T-helper 1 cell treated with Interleukin-12 subunit alpha and Interleukin-12 subunit beta and Interleukin-4 antibody, amounts not matched to agents 30 ng/mL and 1 ng/mL, for 36 hours (primary cell): Measurements from ENCODE around the gene SSH2. TPM values are rescaled to one million over a fixed set of nuclear protein-coding genes. Genes with fewer than 3 reads are reported as not detected.
"Not testable (repeated sequence)": the region's sequence is repeated elsewhere in the genome, so short reads cannot be mapped to it uniquely, and the experiment has no call there.

ENCODE experiments used
- intact Hi-C: fragments of 100-400 bp; cut with micrococcal nuclease; formaldehyde crosslinking; loops from one replicate; pipeline ENCODE4 v1.15.1; 2024
- total RNA-seq: library from RNA; stranded (reverse); gene quantifications from 2 replicates; pipeline ENCODE4 v1.2.3, GENCODE V29; 2022

Gene SSH2, protein sequence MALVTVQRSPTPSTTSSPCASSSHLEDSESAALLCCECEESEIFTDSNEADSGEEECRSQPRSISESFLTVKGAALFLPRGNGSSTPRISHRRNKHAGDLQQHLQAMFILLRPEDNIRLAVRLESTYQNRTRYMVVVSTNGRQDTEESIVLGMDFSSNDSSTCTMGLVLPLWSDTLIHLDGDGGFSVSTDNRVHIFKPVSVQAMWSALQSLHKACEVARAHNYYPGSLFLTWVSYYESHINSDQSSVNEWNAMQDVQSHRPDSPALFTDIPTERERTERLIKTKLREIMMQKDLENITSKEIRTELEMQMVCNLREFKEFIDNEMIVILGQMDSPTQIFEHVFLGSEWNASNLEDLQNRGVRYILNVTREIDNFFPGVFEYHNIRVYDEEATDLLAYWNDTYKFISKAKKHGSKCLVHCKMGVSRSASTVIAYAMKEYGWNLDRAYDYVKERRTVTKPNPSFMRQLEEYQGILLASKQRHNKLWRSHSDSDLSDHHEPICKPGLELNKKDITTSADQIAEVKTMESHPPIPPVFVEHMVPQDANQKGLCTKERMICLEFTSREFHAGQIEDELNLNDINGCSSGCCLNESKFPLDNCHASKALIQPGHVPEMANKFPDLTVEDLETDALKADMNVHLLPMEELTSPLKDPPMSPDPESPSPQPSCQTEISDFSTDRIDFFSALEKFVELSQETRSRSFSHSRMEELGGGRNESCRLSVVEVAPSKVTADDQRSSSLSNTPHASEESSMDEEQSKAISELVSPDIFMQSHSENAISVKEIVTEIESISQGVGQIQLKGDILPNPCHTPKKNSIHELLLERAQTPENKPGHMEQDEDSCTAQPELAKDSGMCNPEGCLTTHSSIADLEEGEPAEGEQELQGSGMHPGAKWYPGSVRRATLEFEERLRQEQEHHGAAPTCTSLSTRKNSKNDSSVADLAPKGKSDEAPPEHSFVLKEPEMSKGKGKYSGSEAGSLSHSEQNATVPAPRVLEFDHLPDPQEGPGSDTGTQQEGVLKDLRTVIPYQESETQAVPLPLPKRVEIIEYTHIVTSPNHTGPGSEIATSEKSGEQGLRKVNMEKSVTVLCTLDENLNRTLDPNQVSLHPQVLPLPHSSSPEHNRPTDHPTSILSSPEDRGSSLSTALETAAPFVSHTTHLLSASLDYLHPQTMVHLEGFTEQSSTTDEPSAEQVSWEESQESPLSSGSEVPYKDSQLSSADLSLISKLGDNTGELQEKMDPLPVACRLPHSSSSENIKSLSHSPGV (N-terminal part only)
- total RNA-seq, result 61.3 and 64.1 TPM in 2 replicates

DNA sequence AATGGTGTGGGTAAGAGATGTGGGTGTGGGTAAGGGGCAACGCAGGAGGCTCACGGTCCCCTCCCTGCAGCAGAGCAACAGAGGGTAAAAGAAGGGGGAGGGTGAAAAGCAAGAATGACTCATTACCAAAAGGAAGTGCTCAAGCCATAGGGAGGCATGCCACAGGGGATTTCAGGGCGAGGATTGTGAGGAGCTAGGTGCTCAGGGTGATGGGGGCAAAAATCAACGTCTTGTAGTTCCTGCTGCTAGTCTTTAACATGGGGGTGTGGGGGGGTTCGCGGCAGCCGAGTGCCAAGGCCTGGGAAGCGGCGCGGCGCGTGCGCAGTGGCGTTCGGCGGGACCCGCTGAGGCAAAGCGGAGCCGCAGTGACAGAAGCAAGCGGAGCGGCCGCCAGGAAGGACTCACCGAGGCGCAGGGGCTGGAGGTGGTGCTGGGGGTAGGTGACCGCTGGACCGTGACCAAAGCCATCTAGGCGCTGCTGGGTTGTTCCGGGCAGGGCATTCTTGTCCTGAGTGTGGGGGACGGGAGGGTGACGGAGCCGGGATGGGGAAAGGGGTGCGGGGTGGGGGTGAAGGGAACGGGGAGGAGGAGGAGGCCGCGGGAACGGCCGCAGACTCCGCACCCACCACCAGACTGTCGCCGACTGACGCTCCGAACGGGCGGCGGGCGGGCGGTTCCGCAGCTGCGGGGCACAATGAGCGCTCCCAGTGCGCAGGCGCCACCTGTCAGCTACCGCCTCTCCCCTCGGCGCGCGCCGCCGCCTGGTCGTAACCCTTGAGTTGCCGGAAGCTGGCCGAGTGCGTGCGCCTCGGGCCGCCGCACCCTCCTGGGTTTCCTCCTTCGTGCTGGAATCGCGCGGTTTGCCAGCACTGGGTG lies at the start of gene SSH2:
SSH2 (minus strand) TSS at position 696 of the 876 bp plus-strand sequence; CDS start at position 468, 228 bp downstream.
- intact Hi-C loops, result loop anchor here (1.0 to 10.0 kb wide), 9 partner anchors 62 to 638 kb away; partner anchors contain the start of genes GIT1, GOSR1, NSRP1 and TAOK1

DNA sequence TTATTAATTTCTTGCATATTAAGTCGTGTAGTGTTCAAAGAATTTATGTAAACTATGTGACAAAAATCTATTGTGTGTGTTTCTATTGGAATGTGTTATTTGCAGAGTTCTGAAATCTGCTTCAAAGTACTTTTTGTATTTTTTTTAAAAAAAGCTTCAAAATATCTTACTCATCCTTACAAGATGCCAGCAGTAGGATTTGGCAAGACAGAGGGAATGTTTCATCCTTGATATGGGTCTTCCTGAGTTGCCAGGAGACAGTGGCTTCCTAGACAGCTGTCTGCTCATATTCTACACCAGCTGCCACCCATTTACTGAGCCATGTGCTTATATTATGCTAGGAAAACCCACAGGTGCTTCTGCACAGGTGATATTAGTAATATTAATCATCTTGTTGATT lies 47.8 kb upstream of the SSH2 start:
- intact Hi-C loops, result no loop called here

DNA sequence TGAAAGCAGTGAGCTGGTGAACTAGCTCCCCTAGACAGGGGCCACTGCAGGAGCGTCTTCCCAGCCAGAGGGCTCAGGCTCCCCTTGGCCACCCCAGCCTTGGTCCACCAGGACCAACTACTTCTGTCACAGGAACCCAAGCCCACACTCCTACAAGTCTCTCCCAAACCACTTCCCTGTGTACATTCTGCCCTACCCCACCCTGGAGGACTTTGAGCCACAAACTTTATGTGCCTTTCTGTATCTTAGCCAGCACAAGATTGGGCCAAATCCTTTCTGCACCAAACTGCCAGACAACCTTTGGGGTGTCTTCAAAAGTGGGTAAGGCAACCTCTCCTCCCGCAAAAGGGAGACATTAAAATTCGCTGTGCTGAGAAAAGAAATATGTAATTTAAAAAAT lies 43.0 kb upstream of the SSH2 start:
- intact Hi-C loops, result no loop called here

DNA sequence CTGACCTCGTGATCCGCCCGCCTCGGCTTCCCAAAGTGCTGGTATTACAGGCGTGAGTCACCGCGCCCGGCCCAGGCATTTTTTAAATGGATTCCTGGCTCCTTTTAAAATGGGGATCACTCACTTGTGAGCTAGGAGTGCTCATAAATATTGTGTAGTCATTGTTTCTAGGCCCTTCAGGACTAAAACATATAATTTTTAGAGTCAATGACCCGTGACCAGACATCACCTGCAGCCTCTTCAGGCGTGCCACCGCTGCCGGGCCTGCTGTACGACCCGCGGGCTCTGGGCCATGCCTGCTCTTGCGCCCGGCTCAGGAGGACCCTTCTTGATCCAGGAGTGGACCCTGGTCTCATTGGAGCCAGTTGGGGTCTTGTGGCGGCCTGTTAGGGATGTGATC lies 42.2 kb upstream of the SSH2 start:
- intact Hi-C loops, result no loop called here

DNA sequence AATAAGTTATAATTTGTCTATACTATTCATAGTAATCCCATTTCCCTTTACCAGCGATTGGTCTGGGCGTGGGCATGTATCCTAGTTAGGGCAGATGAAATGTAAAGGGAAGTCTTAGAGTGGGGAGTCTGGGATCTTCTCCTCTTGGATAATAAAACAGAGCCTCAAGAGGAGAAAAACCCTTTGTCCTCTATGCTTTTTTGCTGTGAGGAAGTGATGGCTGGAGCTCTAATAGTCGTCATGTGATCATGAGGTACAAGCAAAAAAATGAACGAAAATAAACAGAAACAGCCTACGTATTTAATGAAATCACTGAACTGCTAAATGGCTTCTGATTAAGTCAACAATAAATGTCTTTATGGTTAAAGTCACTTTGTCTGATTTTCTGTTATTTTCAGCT lies 38.2 kb upstream of the SSH2 start:
- intact Hi-C loops, result no loop called here

DNA sequence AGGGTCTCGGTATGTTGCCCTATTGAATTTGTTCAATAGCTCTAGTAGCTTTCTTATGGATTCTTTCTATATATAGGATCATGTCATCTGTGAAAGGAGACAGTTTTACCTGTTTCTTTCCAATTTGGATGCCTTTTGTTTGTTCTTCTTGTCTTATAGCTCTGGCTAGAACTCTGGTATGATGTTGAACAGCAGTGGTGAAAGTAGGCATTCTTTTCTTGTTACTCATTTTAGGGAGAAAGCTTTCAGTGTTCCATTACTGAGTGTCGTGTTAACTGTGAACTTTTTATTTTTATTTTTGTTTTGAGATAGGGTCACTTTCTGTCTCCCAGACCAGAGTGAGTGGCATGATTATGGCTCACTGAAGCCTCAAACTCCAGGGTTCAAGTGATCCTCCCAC lies 32.6 kb upstream of the SSH2 start:
- intact Hi-C loops, result no loop called here

DNA sequence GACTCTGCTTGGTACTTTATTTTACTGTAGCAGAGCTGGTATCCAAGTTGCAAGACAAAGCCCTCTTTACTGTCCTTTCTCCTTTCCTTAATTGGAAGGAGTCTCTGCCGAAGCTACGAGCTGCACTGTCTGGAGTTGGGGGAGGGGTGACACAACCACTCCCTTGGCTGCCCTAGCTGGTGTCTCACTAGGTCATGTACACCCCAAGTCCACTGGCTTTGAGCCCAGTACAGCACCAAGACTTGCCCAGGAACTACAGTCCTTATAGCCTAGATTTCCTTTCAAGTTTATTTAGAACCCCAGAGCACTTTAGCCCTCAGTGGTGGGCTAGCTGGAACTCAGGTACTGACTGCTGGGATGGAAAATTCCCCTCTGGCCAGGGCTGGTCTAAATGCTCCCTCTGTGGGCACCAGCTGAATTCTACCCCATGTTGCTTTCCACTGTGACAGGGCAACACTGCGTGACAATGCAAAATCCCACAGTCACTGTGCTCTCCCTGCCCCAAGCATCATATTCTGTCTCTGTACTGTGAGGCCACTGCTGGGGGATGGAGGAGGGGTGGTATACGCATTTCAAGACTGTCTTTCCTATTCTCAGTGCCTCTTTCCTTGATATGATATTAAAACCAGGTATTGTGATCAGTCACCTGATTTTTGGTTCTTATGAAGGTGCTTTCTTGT lies 29.8 kb upstream of the SSH2 start:
- intact Hi-C loops, result no loop called here

DNA sequence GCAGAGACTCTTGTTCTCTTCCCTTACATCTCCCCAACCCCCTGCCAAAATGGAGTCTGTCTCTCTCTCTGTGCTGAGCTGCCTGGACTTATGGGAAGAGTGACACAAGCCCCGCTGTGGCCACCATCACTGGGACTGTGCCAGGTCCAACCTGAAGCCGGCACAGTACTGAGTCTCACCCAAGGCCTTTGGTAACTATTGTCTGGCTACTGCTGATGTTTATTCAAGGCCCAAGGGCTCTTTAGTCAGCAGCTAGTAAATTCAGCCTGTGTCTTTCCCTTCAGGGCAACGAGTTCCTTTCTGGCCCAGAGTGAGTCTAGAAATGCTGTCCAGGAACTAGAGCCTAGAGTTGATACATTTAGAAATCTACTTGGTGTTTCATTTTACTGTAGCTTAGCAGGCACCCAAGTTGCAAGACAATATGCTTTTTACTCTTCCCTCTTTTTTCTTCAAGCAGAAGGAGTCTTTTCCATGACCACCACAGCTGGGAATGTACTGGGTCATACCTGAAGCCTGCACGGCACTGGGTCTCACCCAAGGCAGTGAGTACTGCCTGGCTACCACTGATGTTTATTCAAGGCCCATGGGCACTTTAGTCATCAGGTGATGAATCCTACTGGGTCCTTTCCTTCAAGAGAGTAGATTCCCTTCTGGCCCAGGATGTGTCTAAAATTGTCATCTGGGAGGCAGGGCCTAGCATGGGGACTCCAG lies 29.1 kb upstream of the SSH2 start:
- intact Hi-C loops, result no loop called here

DNA sequence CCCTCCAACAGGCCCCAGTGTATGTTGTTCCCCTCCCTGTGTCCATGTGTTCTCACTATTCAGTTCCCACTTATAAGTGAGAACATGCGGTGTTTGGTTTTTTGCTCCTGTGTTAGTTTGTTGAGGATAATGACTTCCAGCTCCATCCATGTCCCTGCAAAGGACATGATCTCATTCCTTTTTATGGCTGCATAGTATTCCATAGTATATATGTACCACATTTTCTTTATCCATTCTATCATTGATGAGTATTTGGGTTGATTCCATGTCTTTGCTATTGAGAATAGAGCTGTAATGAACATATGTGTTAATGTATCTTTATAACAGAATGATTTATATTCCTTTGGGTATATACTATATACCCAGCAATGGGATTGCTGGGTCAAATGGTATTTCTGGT lies 27.5 kb upstream of the SSH2 start:
- intact Hi-C loops, result not testable (repeated sequence)

DNA sequence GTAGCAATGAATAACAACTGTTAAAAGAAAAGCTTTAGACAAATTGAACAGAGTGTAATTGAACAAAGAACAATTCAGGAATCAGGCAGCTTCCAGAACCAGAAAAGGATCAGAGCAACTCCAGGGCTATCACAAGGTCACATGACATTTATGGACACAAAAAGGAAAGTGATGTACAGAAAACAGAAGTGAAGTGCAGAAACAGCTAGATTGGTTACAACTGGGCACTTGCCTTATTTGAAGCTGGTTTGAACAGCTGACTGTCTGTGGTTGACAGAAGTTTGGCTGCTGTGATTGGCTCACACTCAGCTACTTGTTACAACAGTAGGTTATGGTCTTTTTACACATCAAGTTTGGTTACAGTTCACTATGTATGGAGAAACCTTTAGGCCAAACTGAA lies 26.2 kb upstream of the SSH2 start:
- intact Hi-C loops, result no loop called here

DNA sequence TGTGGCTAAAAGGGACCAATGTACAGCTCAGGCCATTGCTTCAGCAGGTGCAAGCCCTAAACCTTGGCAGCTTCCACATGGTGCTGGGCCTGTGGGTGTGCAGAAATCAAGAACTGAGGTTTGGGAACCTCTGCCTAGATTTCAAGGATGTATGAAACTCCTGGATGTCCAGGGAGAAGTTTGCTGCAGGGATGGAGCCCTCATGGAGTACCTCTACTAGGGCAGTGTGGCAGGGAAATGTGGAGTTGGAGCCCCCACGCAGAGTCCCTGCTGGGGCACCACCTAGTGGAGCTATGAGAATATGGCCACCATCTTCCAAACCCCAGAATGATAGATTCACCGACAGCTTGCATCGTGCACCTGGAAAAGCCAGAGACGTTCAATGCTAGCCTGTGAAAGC lies 24.4 kb upstream of the SSH2 start:
- intact Hi-C loops, result no loop called here

DNA sequence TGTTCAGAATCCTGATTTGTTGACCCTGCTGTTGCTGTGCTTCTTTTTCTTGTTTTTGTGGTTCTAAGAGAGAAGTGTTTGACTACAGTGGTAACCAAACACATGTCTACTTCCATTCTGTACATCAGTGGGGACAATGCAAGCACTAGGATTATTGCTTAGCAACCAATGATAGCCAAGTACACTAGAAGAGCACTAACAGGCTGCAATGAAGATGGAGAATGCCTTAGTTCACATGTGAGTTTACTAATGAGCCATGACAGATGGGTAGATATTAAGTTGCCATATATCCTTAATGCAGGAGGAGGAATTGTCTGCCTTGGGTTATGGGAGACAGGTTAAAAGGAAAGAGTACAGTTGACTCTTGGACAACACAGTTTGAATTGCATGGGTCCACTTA lies 19.7 kb upstream of the SSH2 start:
- intact Hi-C loops, result no loop called here

DNA sequence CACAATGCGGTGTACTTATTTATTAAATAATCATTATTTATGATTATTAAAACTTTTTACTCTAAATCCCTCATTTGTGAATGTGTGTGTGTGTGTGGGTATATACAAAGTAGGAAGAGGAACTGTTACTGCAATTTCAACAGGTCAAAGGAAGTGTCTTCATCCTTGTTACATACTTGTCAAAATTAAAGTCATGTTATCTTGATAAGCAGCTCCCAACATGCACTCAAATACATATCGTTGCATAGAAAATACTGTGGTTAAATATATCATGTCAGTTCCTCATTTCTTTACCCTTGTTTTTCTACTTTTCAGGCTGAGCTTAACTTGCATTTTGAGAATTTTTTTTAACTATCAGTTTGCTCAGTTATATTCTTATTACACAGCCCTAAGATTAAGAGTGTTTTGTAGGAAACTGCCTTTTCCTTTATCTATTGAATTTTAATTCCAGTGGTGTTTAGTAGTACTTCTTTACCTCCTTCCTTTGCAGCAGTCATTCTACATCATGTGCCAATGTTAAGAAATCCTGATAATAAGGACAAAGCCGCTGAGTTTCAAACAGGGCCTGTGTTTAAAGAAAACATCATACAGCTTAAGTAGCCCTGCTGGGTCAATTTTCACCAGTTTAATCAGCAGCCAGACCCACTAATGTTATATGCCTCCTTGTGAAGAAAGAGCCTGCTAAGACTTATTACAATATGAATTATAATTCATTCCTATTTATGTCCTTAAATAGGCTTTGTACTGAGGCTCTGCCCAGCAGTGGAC lies 18.6 kb upstream of the SSH2 start:
- intact Hi-C loops, result no loop called here

DNA sequence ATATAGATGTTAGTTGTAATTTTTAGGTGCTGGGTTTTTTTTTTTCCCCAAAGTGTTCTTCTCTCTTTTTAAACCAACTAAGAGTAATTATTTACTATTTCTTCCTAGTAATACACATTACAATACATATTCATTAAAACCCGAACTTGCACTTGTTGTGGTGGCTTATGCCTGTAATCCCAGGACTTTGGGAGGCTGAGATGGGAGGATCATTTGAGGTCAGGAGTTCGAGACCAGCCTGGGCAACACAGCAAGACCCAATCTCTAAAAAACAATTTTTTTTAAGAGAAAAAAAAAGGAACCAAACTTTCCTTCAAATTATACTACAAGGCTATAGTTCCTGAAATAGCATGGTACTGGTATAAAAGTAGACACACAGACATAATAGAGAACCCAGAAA lies 15.3 kb upstream of the SSH2 start:
- intact Hi-C loops, result no loop called here

DNA sequence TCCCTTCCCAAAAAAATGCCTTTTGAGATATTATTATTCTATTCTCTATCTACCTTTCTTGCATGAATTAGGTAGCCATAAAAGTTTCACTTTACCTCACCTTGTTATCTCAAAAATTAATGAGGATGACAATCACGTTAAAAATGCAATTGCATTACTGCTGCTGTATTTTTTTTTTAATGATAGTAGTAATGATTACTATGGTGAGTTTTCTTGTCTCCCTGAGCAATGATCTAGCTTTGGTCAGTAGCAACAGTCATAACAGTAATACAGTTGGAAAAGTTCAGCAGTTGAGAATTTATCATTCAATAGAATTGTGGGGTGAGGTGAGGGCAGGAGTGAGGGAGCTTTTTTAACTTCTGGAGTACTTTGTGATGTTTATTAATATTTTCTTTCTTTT lies 11.3 kb upstream of the SSH2 start, which contains the start of gene EFCAB5:
EFCAB5 (plus strand) TSS at position 301 of the 400 bp plus-strand sequence. CDS start 163 bp downstream, outside the sequence.
- intact Hi-C loops, result no loop called here

DNA sequence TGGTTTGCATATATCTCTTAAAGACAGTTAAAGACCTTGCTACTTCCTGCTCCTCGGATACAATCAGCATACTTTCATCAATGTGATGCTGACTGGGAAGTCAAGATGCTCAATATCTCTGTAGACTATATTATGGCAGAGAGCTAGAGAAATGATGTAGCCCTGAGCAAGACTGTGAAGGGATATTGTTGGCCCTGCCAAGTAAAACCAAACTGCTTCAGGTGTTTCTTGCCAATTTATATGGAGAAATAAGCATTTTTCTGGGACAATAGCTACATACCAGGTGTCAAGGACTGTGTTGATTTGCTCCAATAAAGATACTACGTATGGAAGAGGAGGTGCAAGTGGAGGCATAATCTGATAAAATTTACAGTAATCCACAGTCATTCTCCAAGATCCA lies 6.7 kb upstream of the SSH2 start:
- intact Hi-C loops, result no loop called here

DNA sequence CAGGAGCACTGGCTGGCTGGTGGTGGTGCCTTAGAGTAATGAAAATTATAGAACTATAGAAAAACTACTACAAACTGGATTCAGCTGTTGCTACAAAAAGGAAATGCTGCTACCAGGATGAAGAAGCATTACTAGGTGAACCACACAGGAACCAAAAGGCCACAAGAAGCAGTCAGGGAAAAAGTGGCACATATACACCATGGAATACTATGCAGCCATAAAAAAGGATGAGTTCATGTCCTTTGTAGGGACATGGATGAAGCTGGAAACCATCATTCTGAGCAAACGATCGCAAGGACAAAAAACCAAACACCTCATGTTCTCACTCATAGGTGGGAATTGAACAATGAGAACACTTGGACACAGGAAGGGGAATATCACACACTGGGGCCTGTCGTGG lies 5.9 kb upstream of the SSH2 start:
- intact Hi-C loops, result not testable (repeated sequence)

DNA sequence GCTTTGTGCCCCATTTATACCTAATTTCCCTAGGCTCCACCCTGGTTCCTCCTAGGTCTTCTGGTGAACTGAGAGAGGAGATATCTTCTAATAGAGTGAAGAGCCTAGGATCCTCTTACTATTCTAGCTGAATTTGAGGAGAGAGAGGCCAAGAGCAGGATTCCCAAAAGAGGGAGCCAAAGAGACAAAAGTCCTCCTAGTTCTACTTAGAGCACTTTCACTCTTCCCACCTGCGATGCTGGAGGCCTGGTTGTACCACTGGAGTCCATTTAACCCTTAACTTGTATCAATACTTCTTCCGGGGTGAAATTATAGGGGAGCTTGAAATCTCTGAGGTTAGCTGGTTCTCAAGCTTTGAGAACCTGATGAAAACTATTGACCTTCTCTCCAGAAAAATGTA lies 3.4 kb upstream of the SSH2 start:
- intact Hi-C loops, result loop anchor here (5.0 kb wide), 3 partner anchors 66 to 226 kb away; partner anchors contain the start of gene NSRP1
